Measurements from ENCODE around the gene AP3S2.

GRCh38 chr15:89903858-89904130, 10.0 kb upstream of the AP3S2 start:
- TF ChIP-seq YY1 (IDR thresholded peaks at IDR 0.05) (no peak), CTCF (IDR thresholded peaks at IDR 0.05; ENCODE audit: low read depth, low read length, missing input control) (no peak), EGR1 (IDR thresholded peaks at IDR 0.05; ENCODE audit: low read depth in 2 of 2) (no peak), TAF1 (conservative IDR thresholded peaks at IDR 0.05) (no peak), MAX (IDR thresholded peaks at IDR 0.05) (no peak), SP1 (IDR thresholded peaks at IDR 0.05) (no peak), HNF4G (IDR thresholded peaks at IDR 0.05) (no peak), GABPA (IDR thresholded peaks at IDR 0.05 in 1 of 2, conservative IDR thresholded peaks at IDR 0.05 in 1 of 2) (no peak), FOXA2 (IDR thresholded peaks at IDR 0.05) (no peak)
- TF ChIP-seq, protein P1, sequence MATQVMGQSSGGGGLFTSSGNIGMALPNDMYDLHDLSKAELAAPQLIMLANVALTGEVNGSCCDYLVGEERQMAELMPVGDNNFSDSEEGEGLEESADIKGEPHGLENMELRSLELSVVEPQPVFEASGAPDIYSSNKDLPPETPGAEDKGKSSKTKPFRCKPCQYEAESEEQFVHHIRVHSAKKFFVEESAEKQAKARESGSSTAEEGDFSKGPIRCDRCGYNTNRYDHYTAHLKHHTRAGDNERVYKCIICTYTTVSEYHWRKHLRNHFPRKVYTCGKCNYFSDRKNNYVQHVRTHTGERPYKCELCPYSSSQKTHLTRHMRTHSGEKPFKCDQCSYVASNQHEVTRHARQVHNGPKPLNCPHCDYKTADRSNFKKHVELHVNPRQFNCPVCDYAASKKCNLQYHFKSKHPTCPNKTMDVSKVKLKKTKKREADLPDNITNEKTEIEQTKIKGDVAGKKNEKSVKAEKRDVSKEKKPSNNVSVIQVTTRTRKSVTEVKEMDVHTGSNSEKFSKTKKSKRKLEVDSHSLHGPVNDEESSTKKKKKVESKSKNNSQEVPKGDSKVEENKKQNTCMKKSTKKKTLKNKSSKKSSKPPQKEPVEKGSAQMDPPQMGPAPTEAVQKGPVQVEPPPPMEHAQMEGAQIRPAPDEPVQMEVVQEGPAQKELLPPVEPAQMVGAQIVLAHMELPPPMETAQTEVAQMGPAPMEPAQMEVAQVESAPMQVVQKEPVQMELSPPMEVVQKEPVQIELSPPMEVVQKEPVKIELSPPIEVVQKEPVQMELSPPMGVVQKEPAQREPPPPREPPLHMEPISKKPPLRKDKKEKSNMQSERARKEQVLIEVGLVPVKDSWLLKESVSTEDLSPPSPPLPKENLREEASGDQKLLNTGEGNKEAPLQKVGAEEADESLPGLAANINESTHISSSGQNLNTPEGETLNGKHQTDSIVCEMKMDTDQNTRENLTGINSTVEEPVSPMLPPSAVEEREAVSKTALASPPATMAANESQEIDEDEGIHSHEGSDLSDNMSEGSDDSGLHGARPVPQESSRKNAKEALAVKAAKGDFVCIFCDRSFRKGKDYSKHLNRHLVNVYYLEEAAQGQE (IDR thresholded peaks at IDR 0.05): no peak
- TF ChIP-seq, protein P2, sequence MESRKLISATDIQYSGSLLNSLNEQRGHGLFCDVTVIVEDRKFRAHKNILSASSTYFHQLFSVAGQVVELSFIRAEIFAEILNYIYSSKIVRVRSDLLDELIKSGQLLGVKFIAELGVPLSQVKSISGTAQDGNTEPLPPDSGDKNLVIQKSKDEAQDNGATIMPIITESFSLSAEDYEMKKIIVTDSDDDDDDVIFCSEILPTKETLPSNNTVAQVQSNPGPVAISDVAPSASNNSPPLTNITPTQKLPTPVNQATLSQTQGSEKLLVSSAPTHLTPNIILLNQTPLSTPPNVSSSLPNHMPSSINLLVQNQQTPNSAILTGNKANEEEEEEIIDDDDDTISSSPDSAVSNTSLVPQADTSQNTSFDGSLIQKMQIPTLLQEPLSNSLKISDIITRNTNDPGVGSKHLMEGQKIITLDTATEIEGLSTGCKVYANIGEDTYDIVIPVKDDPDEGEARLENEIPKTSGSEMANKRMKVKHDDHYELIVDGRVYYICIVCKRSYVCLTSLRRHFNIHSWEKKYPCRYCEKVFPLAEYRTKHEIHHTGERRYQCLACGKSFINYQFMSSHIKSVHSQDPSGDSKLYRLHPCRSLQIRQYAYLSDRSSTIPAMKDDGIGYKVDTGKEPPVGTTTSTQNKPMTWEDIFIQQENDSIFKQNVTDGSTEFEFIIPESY (IDR thresholded peaks at IDR 0.05): no peak
